Activated CD4-positive, CD25-positive, alpha-beta regulatory T cell treated with anti-CD3 and anti-CD28 coated beads, Interleukin-2, amount 50 U/mL, for 16 hours (primary cell): ENCODE data around the gene KRT75.
"Not testable (repeated sequence)": the region's sequence is repeated elsewhere in the genome, so short reads cannot be mapped to it uniquely, and the experiment has no call there.

Experiments
- DNase-seq: peaks from one replicate; pipeline ENCODE4 v3.0.0-alpha.2; 2020; ENCODE audit warnings: low read depth, low spot score

The KRT75 gene

GRCh38 chr12:52417740-52418139, 16.4 kb downstream of the KRT75 start:
- no peak for DNase-seq

- DNase-seq = no peak
These were observed 17.4 kb downstream of the KRT75 start for GRCh38 chr12:52416795-52417194.

GRCh38 chr12:52415870-52416750, 18.1 kb downstream of the KRT75 start:
- no peak for DNase-seq

GRCh38 chr12:52414936-52415335, 19.2 kb downstream of the KRT75 start:
- DNase-seq = no peak

- DNase-seq = no peak
These were observed 20.3 kb downstream of the KRT75 start for GRCh38 chr12:52413782-52414345.

- DNase-seq = no peak
These were observed 21.0 kb downstream of the KRT75 start for GRCh38 chr12:52413202-52413601.

- no peak for DNase-seq
These were observed 22.4 kb downstream of the KRT75 start for GRCh38 chr12:52411815-52412214.

- not testable (repeated sequence) for DNase-seq
These were observed 23.5 kb downstream of the KRT75 start for GRCh38 chr12:52410589-52411248.

GRCh38 chr12:52407918-52408317, 26.3 kb downstream of the KRT75 start:
- no peak for DNase-seq

- DNase-seq = no peak
These were observed 28.2 kb downstream of the KRT75 start, which contains the start of gene KRT82 for GRCh38 chr12:52405922-52406385. Gene KRT82, minus strand, starts transcription at chr12:52406335. Its CDS starts 58 bp downstream, at chr12:52406277.

- DNase-seq = no peak
These were observed 29.2 kb downstream of the KRT75 start for GRCh38 chr12:52404951-52405350.

- DNase-seq = no peak
These were observed 30.6 kb downstream of the KRT75 start for GRCh38 chr12:52403561-52403960.

- no peak for DNase-seq
These were observed 31.2 kb downstream of the KRT75 start for GRCh38 chr12:52402873-52403540.

GRCh38 chr12:52402377-52402776, 31.8 kb downstream of the KRT75 start:
- DNase-seq = no peak

GRCh38 chr12:52401926-52402325, 32.2 kb downstream of the KRT75 start:
- DNase-seq = no peak

GRCh38 chr12:52401526-52401925, 32.6 kb downstream of the KRT75 start:
- no peak for DNase-seq

GRCh38 chr12:52400906-52401305, 33.3 kb downstream of the KRT75 start:
- no peak for DNase-seq

GRCh38 chr12:52399756-52400155, 34.4 kb downstream of the KRT75 start:
- DNase-seq = no peak

- DNase-seq = no peak
These were observed 36.0 kb downstream of the KRT75 start for GRCh38 chr12:52398176-52398575.

GRCh38 chr12:52396656-52397055, 37.5 kb downstream of the KRT75 start:
- no peak for DNase-seq

GRCh38 chr12:52395761-52396434, 38.3 kb downstream of the KRT75 start:
- no peak for DNase-seq
